Tibial nerve (tissue), 4 donors: ENCODE results near the gene PHLDA2.

ENCODE experiments used
- CTCF ChIP-seq, 5 experiments: fragments of 200-600 bp in 3 of 5; fragments of 450-650 bp in 2 of 5; sonication (generic) in 3 of 5; IDR thresholded peaks; one replicate each; pipeline ENCODE4 v1.5.1; 2016 to 2019; ENCODE audit warnings: antibody characterized with exemption in 5 of 5, mild to moderate bottlenecking in 3 of 5, moderate library complexity in 2 of 5
- EP300 ChIP-seq, 2 donors: sonication (generic); formaldehyde crosslinking; IDR thresholded peaks; one replicate each; pipeline ENCODE4 v1.6.1; 2017; ENCODE audit warnings: antibody characterized with exemption in 2 of 2, mild to moderate bottlenecking in 1 of 2
- POLR2A ChIP-seq, 2 donors: fragments of 450-650 bp; IDR thresholded peaks; one replicate each; pipeline ENCODE4 v1.6.1; 2017; ENCODE audit warnings: antibody characterized with exemption in 2 of 2, mild to moderate bottlenecking in 2 of 2, moderate library complexity in 2 of 2

GRCh38 chr11:2897048-2897447, 32.2 kb downstream of the PHLDA2 start:
- TF ChIP-seq CTCF (IDR thresholded peaks at IDR 0.05) (no peak), POLR2A (IDR thresholded peaks at IDR 0.05) (no peak), EP300 (IDR thresholded peaks at IDR 0.05) (no peak)
